CD14-positive monocyte (primary cell): ENCODE data around the gene NTN3. TPM values are rescaled to one million over a fixed set of nuclear protein-coding genes. Genes with fewer than 3 reads are reported as not detected.

ENCODE experiments used
- DNase-seq, 3 donors: peaks; one replicate each; pipeline ENCODE4 v3.0.0-alpha.2; 2011 to 2022
- H2AFZ ChIP-seq: 2 replicates; pipeline ENCODE4 v1.6.0; 2012; ENCODE audit warnings: mild to moderate bottlenecking, low read depth, low read length, inconsistent platforms; ENCODE audit not compliant: insufficient read depth, poor library complexity, severe bottlenecking
- H3K27ac ChIP-seq, 2 donors: 1 replicate in 1 of 2; 2 replicates in 1 of 2; pipeline ENCODE4 v1.5.1; 2012 to 2013; ENCODE audit warnings: low read length in 2 of 2, control low read depth in 1 of 2, inconsistent platforms in 1 of 2, low read depth in 1 of 2, mild to moderate bottlenecking in 1 of 2
- H3K27me3 ChIP-seq, 2 donors: one replicate each; pipeline versions ENCODE4 v1.6.0 to v1.6.1; 2011 to 2013; ENCODE audit warnings: low read length in 2 of 2; ENCODE audit not compliant: control insufficient read depth in 2 of 2, insufficient read depth in 2 of 2
- H3K36me3 ChIP-seq, 2 donors: replicated peaks in 1 of 2; 1 replicate in 1 of 2; 2 replicates in 1 of 2; pipeline versions ENCODE4 v1.5.1 to v1.6.1; 2012 to 2013; ENCODE audit warnings: low read length in 2 of 2, control low read depth in 1 of 2, inconsistent platforms in 1 of 2, mild to moderate bottlenecking in 1 of 2; ENCODE audit not compliant: insufficient read depth in 2 of 2, control insufficient read depth in 1 of 2
- H3K4me1 ChIP-seq, 2 donors: 1 replicate in 1 of 2; 2 replicates in 1 of 2; pipeline versions ENCODE4 v1.5.1 to v1.6.1; 2012 to 2013; ENCODE audit warnings: low read length in 2 of 2, control low read depth in 1 of 2, inconsistent platforms in 1 of 2, mild to moderate bottlenecking in 1 of 2, moderate library complexity in 1 of 2; ENCODE audit not compliant: insufficient read depth in 2 of 2, control insufficient read depth in 1 of 2
- H3K4me2 ChIP-seq: replicated peaks from 2 replicates; pipeline ENCODE3; 2012; ENCODE audit warnings: low read length, moderate library complexity, mild to moderate bottlenecking; ENCODE audit not compliant: poor library complexity, severe bottlenecking; ENCODE audit errors: extremely low read depth
- H3K4me3 ChIP-seq, 3 experiments: fragments of 200-600 bp in 1 of 3; sonication (generic) in 1 of 3; replicated peaks in 1 of 3; 1 replicate in 2 of 3; 2 replicates in 1 of 3; pipeline ENCODE4 v1.5.1; 2011 to 2013; ENCODE audit warnings: low read length in 3 of 3, mild to moderate bottlenecking in 3 of 3, control low read depth in 2 of 3, low read depth in 2 of 3, inconsistent platforms in 1 of 3, moderate library complexity in 1 of 3
- H3K79me2 ChIP-seq: 2 replicates; pipeline ENCODE4 v1.6.0; 2012; ENCODE audit warnings: mild to moderate bottlenecking, control low read depth, inconsistent platforms, low read length, moderate library complexity; ENCODE audit not compliant: insufficient read depth
- H3K9ac ChIP-seq: 2 replicates; pipeline ENCODE4 v1.6.0; 2017; ENCODE audit warnings: low read length, mild to moderate bottlenecking; ENCODE audit not compliant: insufficient read depth, poor library complexity, severe bottlenecking
- H3K9me3 ChIP-seq, 2 donors: replicated peaks in 1 of 2; 1 replicate in 1 of 2; 2 replicates in 1 of 2; pipeline versions ENCODE4 v1.5.1 to v1.6.1; 2012 to 2013; ENCODE audit warnings: low read length in 2 of 2, control low read depth in 1 of 2; ENCODE audit not compliant: control insufficient read depth in 1 of 2, insufficient read depth in 1 of 2
- H4K20me1 ChIP-seq: 2 replicates; pipeline ENCODE4 v1.6.0; 2012; ENCODE audit warnings: mild to moderate bottlenecking, low read length, control low read depth, moderate library complexity; ENCODE audit not compliant: insufficient read depth
- H3K27ac Mint-ChIP-seq, 7 donors: one replicate each; pipeline ENCODE4 v1.8.0; 2020; ENCODE audit warnings: mild to moderate bottlenecking in 7 of 7, mixed read lengths in 7 of 7, moderate library complexity in 6 of 7, inconsistent platforms in 2 of 7
- H3K27me3 Mint-ChIP-seq, 3 donors: one replicate each; pipeline ENCODE4 v1.8.0; 2021 to 2022; ENCODE audit warnings: low read depth in 3 of 3, mild to moderate bottlenecking in 3 of 3, mixed read lengths in 3 of 3, moderate library complexity in 3 of 3, inconsistent platforms in 1 of 3
- H3K36me3 Mint-ChIP-seq, 2 donors: one replicate each; pipeline ENCODE4 v1.8.0; 2020; ENCODE audit warnings: mixed read lengths in 2 of 2, inconsistent platforms in 1 of 2, mild to moderate bottlenecking in 1 of 2
- H3K4me1 Mint-ChIP-seq: one replicate; pipeline ENCODE4 v1.8.0; 2020; ENCODE audit warnings: mild to moderate bottlenecking, mixed read lengths
- H3K4me3 Mint-ChIP-seq, 2 donors: one replicate each; pipeline ENCODE4 v1.8.0; 2020; ENCODE audit warnings: mild to moderate bottlenecking in 2 of 2, mixed read lengths in 2 of 2, moderate library complexity in 1 of 2
- H3K9me3 Mint-ChIP-seq, 7 donors: one replicate each; pipeline ENCODE4 v1.8.0; 2020 to 2022; ENCODE audit warnings: mixed read lengths in 7 of 7, mild to moderate bottlenecking in 6 of 7, moderate library complexity in 6 of 7, inconsistent platforms in 2 of 7
- CTCF ChIP-seq: fragments of 200-600 bp; IDR thresholded peaks from one replicate; pipeline ENCODE4 v1.8.0; 2022; ENCODE audit warnings: antibody characterized with exemption, mild to moderate bottlenecking
- WGBS: methylation state at CpG from one replicate; pipeline ENCODE4 v1.1.5; 2013; ENCODE audit warnings: missing lambda C conversion rate; ENCODE audit not compliant: insufficient coverage; 5-methylcytosine and 5-hydroxymethylcytosine counted together
- intact Hi-C, 2 donors: fragments of 100-400 bp; cut with micrococcal nuclease; formaldehyde crosslinking; loops; one replicate each; pipeline versions ENCODE4 v1.15.0 to v1.15.1; 2023
- polyA plus RNA-seq, 3 donors: library from polyadenylated mRNA; depleted of rRNA in 1 of 3; unstranded in 2 of 3; stranded (reverse) in 1 of 3; fragments of 300-500 nt in 2 of 3; fragments of >200 nt in 1 of 3; fragmentation: Illumina TruSeq in 2 of 3; gene quantifications; 1 replicate in 2 of 3; 2 replicates in 1 of 3; pipeline ENCODE4 v1.2.3, GENCODE V29; 2012 to 2021

Gene NTN3
- polyA plus RNA-seq, 3 donors: not detected

GRCh38 chr16:2487517-2487842, 16.4 kb downstream of the NTN3 start:
- peaks cover 9% of the 10 kb centered on the region for H4K20me1 ChIP-seq
- intact Hi-C loops: loop anchor here in 1 of 2 donors (5.0 kb wide), 1 partner anchor 145 kb away; the partner anchor contains the start of gene ABCA3

GRCh38 chr16:2487903-2488531, 16.9 kb downstream of the NTN3 start:
- peak overlapping the region; percentile 48 for H3K9ac ChIP-seq
- no peak for TF ChIP-seq CTCF
- Mint-ChIP-seq H3K27me3 (peaks cover 2 to 4% (median 2%) of the 10 kb centered on the region in 3 donors), H3K4me3 (peak overlapping the region; percentile 49 to 86), H3K4me1 (peaks cover 34% of the 10 kb centered on the region), H3K27ac (peak overlapping the region; percentile 80 to 93 (median 90)), H3K36me3 (peaks cover 19 to 28% of the 10 kb centered on the region in 2 donors), H3K9me3 (peaks cover 0 to 2% (median 0%) of the 10 kb centered on the region in 7 donors)
- H3K4me2 ChIP-seq: peak overlapping the region; percentile 57
- peak; percentile 68 to 82 (median 75) for DNase-seq
- H3K27me3 ChIP-seq: no peaks in the 10 kb centered on the region
- peaks cover 3% of the 10 kb centered on the region for H4K20me1 ChIP-seq
- H3K79me2 ChIP-seq: peaks cover 39% of the 10 kb centered on the region
- intact Hi-C loops: loop anchor here in 1 of 2 donors (1.0 to 5.0 kb wide), 2 partner anchors 13 to 146 kb away; partner anchors contain the start of genes ABCA3 and TBC1D24
- H3K27ac ChIP-seq: peak overlapping the region in 1 of 2 donors; percentile 28
- peaks cover 0 to 10% of the 10 kb centered on the region in 2 donors for H3K36me3 ChIP-seq
- H3K4me1 ChIP-seq: peaks cover 29 to 33% of the 10 kb centered on the region in 2 donors
- H3K4me3 ChIP-seq: peak overlapping the region in 1 of 3 experiments; percentile 10
- H3K9me3 ChIP-seq: no peaks in the 10 kb centered on the region
- 18% methylated on average over 4 of the region's 15 CpGs for WGBS
- peak overlapping the region; percentile 69 for H2AFZ ChIP-seq

More at GRCh38 chr16:2487517-2487842, 16.4 kb downstream of the NTN3 start:
- no peak for TF ChIP-seq CTCF
- Histone ChIP-seq H3K79me2 (peaks cover 45% of the 10 kb centered on the region), H3K9me3 (no peaks in the 10 kb centered on the region), H3K27me3 (no peaks in the 10 kb centered on the region), H2AFZ (peak overlapping the region; percentile 69), H3K4me2 (peak overlapping the region; percentile 57), H3K27ac (peak overlapping the region; percentile 2 to 28), H3K36me3 (peaks cover 0 to 10% of the 10 kb centered on the region in 2 donors), H3K9ac (peak overlapping the region; percentile 49), H3K4me3 (peak overlapping the region in 1 of 3 experiments; percentile 10), H3K4me1 (peaks cover 29 to 33% of the 10 kb centered on the region in 2 donors)
- no peak for DNase-seq
- Mint-ChIP-seq H3K27ac (peak overlapping the region; percentile 80 to 93 (median 90)), H3K4me3 (peak overlapping the region; percentile 66 to 86), H3K9me3 (peaks cover 0 to 2% (median 0%) of the 10 kb centered on the region in 7 donors), H3K36me3 (peaks cover 19 to 29% of the 10 kb centered on the region in 2 donors), H3K4me1 (peaks cover 39% of the 10 kb centered on the region), H3K27me3 (peaks cover 2 to 4% (median 4%) of the 10 kb centered on the region in 3 donors)
- 27% methylated on average over 7 of the region's 8 CpGs for WGBS
